Heart left ventricle (tissue), 16 donors: ENCODE measurements around the gene SPECC1. TPM values are rescaled to one million over a fixed set of nuclear protein-coding genes. Genes with fewer than 3 reads are reported as not detected.

ENCODE experiments used
- ATAC-seq, 4 donors: fragments of 200-7000 bp; cut with Tn5 transposase; one replicate each; pipeline ENCODE4 v1.9.1; 2020 to 2022; ENCODE audit warnings: moderate library complexity in 4 of 4, mild to moderate bottlenecking in 3 of 4, moderate number of reproducible peaks in 1 of 4
- DNase-seq, 5 donors: peaks; one replicate each; pipeline ENCODE4 v3.0.0-alpha.2; 2020
- H3K27ac ChIP-seq, 12 donors: fragments of 200-600 bp; sonication (generic) in 4 of 12; one replicate each; pipeline versions ENCODE4 v1.5.0 to v1.8.0; 2016 to 2022; ENCODE audit warnings: mild to moderate bottlenecking in 2 of 12
- H3K27me3 ChIP-seq, 9 donors: fragments of 200-600 bp; sonication (generic) in 2 of 9; one replicate each; pipeline versions ENCODE4 v1.5.1 to v1.8.0; 2016 to 2022; ENCODE audit warnings: mild to moderate bottlenecking in 3 of 9
- H3K36me3 ChIP-seq, 9 donors: fragments of 200-600 bp; sonication (generic) in 2 of 9; one replicate each; pipeline versions ENCODE4 v1.5.0 to v1.8.0; 2018 to 2022; ENCODE audit warnings: mild to moderate bottlenecking in 2 of 9
- H3K4me1 ChIP-seq, 12 donors: fragments of 200-600 bp; sonication (generic) in 4 of 12; one replicate each; pipeline versions ENCODE4 v1.5.0 to v1.8.0; 2016 to 2022; ENCODE audit warnings: mild to moderate bottlenecking in 3 of 12
- H3K4me3 ChIP-seq, 12 donors: fragments of 200-600 bp; sonication (generic) in 4 of 12; one replicate each; pipeline versions ENCODE4 v1.5.0 to v1.8.0; 2017 to 2022; ENCODE audit warnings: mild to moderate bottlenecking in 9 of 12, moderate library complexity in 4 of 12
- H3K9me3 ChIP-seq, 12 donors: fragments of 200-600 bp; sonication (generic) in 4 of 12; one replicate each; pipeline versions ENCODE4 v1.5.0 to v1.8.0; 2016 to 2022; ENCODE audit warnings: mild to moderate bottlenecking in 1 of 12
- CTCF ChIP-seq, 12 donors: fragments of 200-600 bp; sonication (generic) in 4 of 12; IDR thresholded peaks; one replicate each; pipeline versions ENCODE4 v1.5.0 to v1.8.0; 2018 to 2022; ENCODE audit warnings: antibody characterized with exemption in 12 of 12, mild to moderate bottlenecking in 5 of 12
- POLR2A ChIP-seq, 2 donors: fragments of 450-650 bp; IDR thresholded peaks; one replicate each; pipeline ENCODE4 v1.6.1; 2017; ENCODE audit warnings: antibody characterized with exemption in 2 of 2, mild to moderate bottlenecking in 2 of 2, moderate library complexity in 2 of 2
- WGBS, 4 donors: extraction: QIAGEN DNeasy Blood & Tissue Kit in 2 of 4; methylation state at CpG; one replicate each; pipeline versions ENCODE4 v1.1.5 to v1.1.7; 2013 to 2018; 5-methylcytosine and 5-hydroxymethylcytosine counted together
- intact Hi-C, 10 donors: fragments of 100-400 bp; cut with DNase I; formaldehyde crosslinking; loops; one replicate each; pipeline versions ENCODE4 v1.11.1 to v1.14.2; 2022
- polyA plus RNA-seq, 2 donors: library from polyadenylated mRNA; stranded (reverse); fragments of 200-250 nt; gene quantifications; one replicate each; pipeline ENCODE4 v1.2.3, GENCODE V29; 2013
- total RNA-seq, 9 donors: library from RNA; depleted of rRNA in 2 of 9; stranded (reverse); fragments of >200 nt in 2 of 9; fragmentation: NEBNext Ultra II Directional in 3 of 9; extraction: Animal tissue kit (Norgen Biotek cat#: 25700) in 3 of 9; gene quantifications; one replicate each; pipeline versions ENCODE4 v1.1.0 to v1.2.4, GENCODE V29; 2016 to 2023
- donor health status: ischemic (EF 13 %, LVEDD 7.1; RV severe dilation, severe dysfunction).
- donor health status: healthy with polysubstance abuse.
- donor health status: DM: no; HTN: yes; CAD: no.
- donor health status: DM: no; HTN: no; CAD: no.
- donor health status: ischemic (EF 25% LVEDD 6.9; RV normal size, moderate dysfunction).
- donor health status: ischemic (EF 25% LVEDD 5.7; RV mildly dilated, moderate dysfunction).
- donor health status: healthy.
- donor health status: DM: yes; HTN: yes; CAD: no.
- donor health status: ischemic (EF 35%, LVEDD 5.7; RV mildly dilated, moderate dysfunction).
- donor health status: nonischemic (EF 11% LVEDD 7.7; RV severe dilation, severe dysfunction).
- donor health status: DM: yes; HTN: yes; CAD: no.
- donor health status: PGD.
- donor health status: ischemic (EF 29% LVEDD 5.4; RV normal size, mild dysfunction).
- donor health status: nonischemic (EF 23%, LVEDD 6.1; RV moderate dilation, normal function).

Gene SPECC1
- total and polyA plus RNA-seq, 11 donors, result 3.8 to 18.4 (median 10.6) TPM

- H3K9me3 ChIP-seq, result peaks cover 0 to 8% (median 0%) of the 10 kb centered on the region in 12 donors
- intact Hi-C loops, result no loop called here
- ATAC-seq (no peak), DNase-seq (no peak)
- no peak overlapping the region for H3K4me3 ChIP-seq
- H3K27me3 ChIP-seq, result no peaks in the 10 kb centered on the region
- no peaks in the 10 kb centered on the region for H3K4me1 ChIP-seq
- 95 to 100% (median 97%) methylated on average over 4 of the region's 4 CpGs for WGBS, 4 donors
- no peaks in the 10 kb centered on the region for H3K36me3 ChIP-seq
- no peak overlapping the region for H3K27ac ChIP-seq
- TF ChIP-seq POLR2A (IDR thresholded peaks at IDR 0.05) (no peak), CTCF (IDR thresholded peaks at IDR 0.05) (no peak)
Observed at GRCh38 chr17:20217677-20218076, 208.5 kb downstream of the SPECC1 start.

GRCh38 chr17:20218272-20218671, 209.1 kb downstream of the SPECC1 start:
- no peak for TF ChIP-seq CTCF (IDR thresholded peaks at IDR 0.05)
- TF ChIP-seq POLR2A (IDR thresholded peaks at IDR 0.05), result no peak

GRCh38 chr17:20223808-20224328, 214.7 kb downstream of the SPECC1 start:
- no peak for DNase-seq
- no peak for ATAC-seq
- Histone ChIP-seq H3K36me3 (peaks cover 0 to 17% (median 7%) of the 10 kb centered on the region in 9 donors), H3K4me1 (peaks cover 0 to 14% (median 0%) of the 10 kb centered on the region in 12 donors), H3K27me3 (no peaks in the 10 kb centered on the region), H3K27ac (no peak overlapping the region), H3K4me3 (no peak overlapping the region), H3K9me3 (peaks cover 0 to 8% (median 0%) of the 10 kb centered on the region in 12 donors)
- WGBS, 4 donors, result 79 to 84% (median 81%) methylated on average over 3 of the region's 3 CpGs
- no peak for TF ChIP-seq POLR2A (IDR thresholded peaks at IDR 0.05)
- TF ChIP-seq CTCF (IDR thresholded peaks at IDR 0.05), result no peak
- intact Hi-C loops, result loop anchor here in 5 of 10 donors (2.0 to 10.0 kb wide), 5 partner anchors 51 to 771 kb away; no protein-coding TSS in a partner anchor

More at GRCh38 chr17:20218272-20218671, 209.1 kb downstream of the SPECC1 start:
- 89 to 95% (median 92%) methylated on average over 3 of the region's 3 CpGs for WGBS, 4 donors
- no peak overlapping the region for H3K4me3 ChIP-seq
- intact Hi-C loops, result no loop called here
- H3K27me3 ChIP-seq, result no peaks in the 10 kb centered on the region
- H3K9me3 ChIP-seq, result peaks cover 0 to 8% (median 0%) of the 10 kb centered on the region in 12 donors
- DNase-seq, result no peak
- ATAC-seq, result no peak
- H3K36me3 ChIP-seq, result no peaks in the 10 kb centered on the region
- no peak overlapping the region for H3K27ac ChIP-seq
- H3K4me1 ChIP-seq, result no peaks in the 10 kb centered on the region

GRCh38 chr17:20224379-20224778, 215.2 kb downstream of the SPECC1 start:
- intact Hi-C loops, result loop anchor here in 5 of 10 donors (2.0 to 10.0 kb wide), 5 partner anchors 52 to 770 kb away; no protein-coding TSS in a partner anchor
- peaks cover 0 to 14% (median 0%) of the 10 kb centered on the region in 12 donors for H3K4me1 ChIP-seq
- H3K36me3 ChIP-seq, result peaks cover 0 to 22% (median 7%) of the 10 kb centered on the region in 9 donors
- no peak overlapping the region for H3K27ac ChIP-seq
- H3K4me3 ChIP-seq, result no peak overlapping the region
- no peaks in the 10 kb centered on the region for H3K27me3 ChIP-seq
- DNase-seq, result no peak
- TF ChIP-seq CTCF (IDR thresholded peaks at IDR 0.05), result no peak
- no peak for TF ChIP-seq POLR2A (IDR thresholded peaks at IDR 0.05)
- peaks cover 0 to 8% (median 0%) of the 10 kb centered on the region in 12 donors for H3K9me3 ChIP-seq
- ATAC-seq, result no peak
- WGBS, 4 donors, result 53 to 78% (median 63%) methylated on average over 3 of the region's 3 CpGs
